Fibroblast of mammary gland (primary cell): ENCODE results near the gene WHRN.

Source experiments
- DNase-seq: peaks from one replicate; pipeline ENCODE4 v3.0.0-alpha.2; 2010; ENCODE audit warnings: low read depth
- H3K4me3 ChIP-seq: 2 replicates; pipeline ENCODE4 v1.5.1; 2011; ENCODE audit warnings: low read depth, mild to moderate bottlenecking, low read length, moderate library complexity; ENCODE audit not compliant: control insufficient read depth
- CTCF ChIP-seq: conservative IDR thresholded peaks from 2 replicates; pipeline ENCODE4 v1.5.1; 2011; ENCODE audit warnings: low read depth, low read length, inconsistent platforms; ENCODE audit not compliant: control insufficient read depth, insufficient read depth

WHRN gene

DNA sequence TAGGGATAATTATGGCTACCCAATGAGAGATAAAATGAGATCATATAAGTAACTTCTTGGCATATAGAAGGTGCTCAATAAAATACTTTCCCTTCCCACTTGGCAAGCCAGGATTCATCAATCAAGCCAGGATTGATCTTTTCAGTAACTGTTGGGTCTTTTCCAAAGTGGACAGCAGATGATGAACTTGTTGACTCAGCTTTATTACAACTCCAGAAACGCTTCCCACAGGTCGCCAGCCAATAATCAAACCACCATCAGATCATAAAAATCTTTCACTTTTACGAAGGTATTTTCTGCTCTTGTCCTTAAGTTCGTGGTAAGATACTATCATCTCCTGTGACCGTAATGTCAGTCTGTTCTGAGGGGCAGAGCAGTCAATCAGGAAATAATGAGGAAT, 39.8 kb upstream of the WHRN start:
- no peak for TF ChIP-seq CTCF
- no peak overlapping the region for H3K4me3 ChIP-seq
- DNase-seq = no peak

DNA sequence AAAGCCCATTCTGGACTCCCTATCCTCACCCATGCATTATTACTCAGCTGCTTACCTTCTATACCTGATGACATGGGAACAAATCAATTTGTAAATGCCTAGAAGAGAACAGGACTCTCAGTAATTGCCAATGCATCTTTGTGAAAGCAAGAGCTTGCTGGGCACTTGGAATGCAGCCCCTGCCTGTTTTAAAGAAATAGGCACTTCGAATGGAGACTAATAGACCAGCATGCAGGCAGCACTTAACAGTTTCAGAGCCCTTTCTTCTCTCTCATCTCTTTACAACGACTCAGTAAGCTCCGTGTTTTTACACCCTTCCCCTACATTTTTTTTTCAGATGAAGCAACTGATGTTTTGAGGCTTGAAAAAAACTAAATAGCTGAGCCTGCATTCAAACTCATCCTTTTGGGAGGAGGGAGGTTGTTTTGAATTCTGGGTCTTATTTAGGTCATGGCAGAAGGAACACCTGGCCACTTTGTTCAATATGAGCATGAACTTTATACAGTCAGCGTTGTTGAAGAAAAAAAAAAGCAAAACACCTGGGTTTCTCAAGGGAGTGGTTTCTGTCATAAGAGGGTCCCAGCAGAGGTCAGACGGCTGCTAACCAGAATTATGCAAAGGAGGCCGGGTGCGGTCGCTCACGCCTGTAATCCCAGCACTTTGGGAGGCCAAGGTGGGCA, 34.6 kb upstream of the WHRN start:
- H3K4me3 ChIP-seq = no peak overlapping the region
- no peak for TF ChIP-seq CTCF
- DNase-seq = no peak

- H3K4me3 ChIP-seq = no peak overlapping the region
- no peak for DNase-seq
- TF ChIP-seq CTCF = no peak
Measured at GRCh38 chr9:114538241-114538640, 33.0 kb upstream of the WHRN start.

DNA sequence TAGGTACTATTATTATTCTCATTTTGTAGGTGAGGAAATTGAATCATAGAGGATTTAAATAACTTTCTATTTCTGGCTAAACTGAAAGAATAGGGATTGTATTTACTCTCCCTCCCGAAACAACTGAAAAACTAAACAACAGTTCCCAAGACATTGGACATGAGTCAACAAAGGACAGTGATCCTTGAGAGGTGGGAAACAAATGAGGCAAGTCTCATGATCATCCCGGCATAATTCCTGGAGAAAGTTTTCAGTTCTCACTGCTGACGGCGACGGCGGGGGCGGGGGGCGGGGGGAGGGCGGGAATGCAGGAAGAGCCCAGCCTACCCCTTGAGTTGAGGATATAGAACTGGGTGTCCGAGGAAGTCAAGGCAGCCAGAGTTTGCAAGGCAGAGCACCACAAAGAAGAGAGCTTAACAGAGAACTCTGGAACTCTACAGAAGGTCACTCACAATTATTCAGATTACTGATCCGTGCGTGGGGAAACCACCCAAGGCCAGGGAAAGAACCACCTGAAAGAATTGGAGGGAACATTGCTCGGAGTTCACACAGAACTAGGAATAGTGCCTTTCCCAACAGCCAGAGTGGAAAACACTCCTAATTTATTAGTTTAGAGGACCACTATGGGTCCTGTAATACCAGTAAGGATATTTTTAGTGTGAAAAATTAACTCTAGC, 27.4 kb upstream of the WHRN start:
- DNase-seq = peak; percentile 52
- no peak for TF ChIP-seq CTCF
- no peak overlapping the region for H3K4me3 ChIP-seq

DNA sequence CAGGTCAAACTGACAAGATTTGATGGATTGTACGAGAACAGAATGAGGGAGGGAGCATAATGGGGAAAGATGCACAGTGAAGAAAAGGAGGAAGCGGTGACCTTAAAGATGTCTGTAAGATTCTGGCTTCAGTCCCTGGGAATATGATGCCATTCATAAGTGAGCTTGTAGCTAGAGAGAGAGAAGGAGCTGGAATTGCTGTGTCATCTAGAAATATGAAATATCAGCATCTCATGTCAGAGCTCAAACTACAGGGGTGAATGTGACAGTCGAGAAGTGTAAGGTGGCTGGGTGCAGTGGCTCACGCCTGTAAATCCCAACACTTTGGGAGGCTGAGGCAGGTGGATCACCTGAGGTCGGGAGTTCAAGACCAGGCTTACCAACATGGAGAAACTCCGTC, 24.0 kb upstream of the WHRN start:
- no peak for TF ChIP-seq CTCF
- no peak overlapping the region for H3K4me3 ChIP-seq
- DNase-seq = no peak

DNA sequence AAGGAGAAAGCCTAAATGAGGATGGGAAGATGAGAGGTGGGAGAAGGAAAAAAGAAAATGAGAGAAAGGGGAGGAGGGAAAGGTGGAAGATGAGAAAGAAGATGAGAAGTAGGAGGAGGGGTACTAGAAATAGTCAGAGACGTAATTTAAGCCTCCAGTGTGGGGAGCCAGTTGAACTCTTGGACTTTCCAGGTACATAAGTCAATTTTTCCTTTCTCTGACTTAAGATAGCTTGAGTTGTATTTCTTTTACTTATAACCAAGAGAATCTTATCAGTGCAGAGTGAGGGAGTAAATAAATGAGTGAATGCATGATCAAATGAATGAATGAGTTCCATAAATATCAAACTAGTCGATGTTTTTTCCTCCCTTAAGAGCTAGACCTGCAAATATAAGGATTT, 21.5 kb upstream of the WHRN start:
- no peak for DNase-seq
- H3K4me3 ChIP-seq = no peak overlapping the region
- TF ChIP-seq CTCF = no peak
